CD4-positive, alpha-beta T cell treated with Interleukin-15 for 1 hour (primary cell): ENCODE results near the gene CST9.
A peak's percentile ranks its signal among the peaks of the same experiment; 100 is the strongest.
"Not testable (repeated sequence)": the region's sequence is repeated elsewhere in the genome, so short reads cannot be mapped to it uniquely, and the experiment has no call there.

ENCODE experiments used
- DNase-seq: peaks from one replicate; pipeline ENCODE4 v3.0.0-alpha.2; 2020

The CST9 gene

GRCh38 chr20:23623666-23624323, 18.1 kb upstream of the CST9 start:
- no peak for DNase-seq

DNA sequence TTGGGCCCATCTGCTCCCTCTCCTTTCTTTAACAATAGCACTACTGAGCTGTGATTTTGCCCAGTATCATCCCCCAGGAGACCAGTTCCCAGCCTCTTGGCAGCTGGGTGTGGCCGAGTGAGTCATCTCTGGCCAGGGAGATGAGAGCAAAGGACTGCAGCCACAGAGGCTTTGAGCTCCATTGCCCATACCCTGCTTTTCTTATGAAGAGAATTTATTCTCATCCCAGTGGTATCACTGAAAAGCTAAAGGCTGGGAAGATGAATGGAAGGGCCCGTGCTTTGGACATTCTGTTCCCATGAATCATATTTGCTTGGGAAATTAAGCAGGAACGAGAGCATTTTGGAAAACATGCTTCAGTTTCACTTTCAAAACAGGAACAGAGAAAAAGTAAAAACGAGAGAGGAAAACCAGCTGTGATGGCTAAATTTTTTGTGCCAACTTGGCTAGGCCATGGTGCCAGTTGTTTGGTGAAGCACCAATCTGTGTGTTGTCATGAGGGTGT, 17.2 kb upstream of the CST9 start:
- DNase-seq = no peak

- DNase-seq = not testable (repeated sequence)
Observed at GRCh38 chr20:23622401-23622800, 16.7 kb upstream of the CST9 start.

GRCh38 chr20:23620670-23621386, 15.1 kb upstream of the CST9 start:
- DNase-seq = not testable (repeated sequence)

- DNase-seq = no peak
Observed at GRCh38 chr20:23614163-23614562, 8.4 kb upstream of the CST9 start.

DNA sequence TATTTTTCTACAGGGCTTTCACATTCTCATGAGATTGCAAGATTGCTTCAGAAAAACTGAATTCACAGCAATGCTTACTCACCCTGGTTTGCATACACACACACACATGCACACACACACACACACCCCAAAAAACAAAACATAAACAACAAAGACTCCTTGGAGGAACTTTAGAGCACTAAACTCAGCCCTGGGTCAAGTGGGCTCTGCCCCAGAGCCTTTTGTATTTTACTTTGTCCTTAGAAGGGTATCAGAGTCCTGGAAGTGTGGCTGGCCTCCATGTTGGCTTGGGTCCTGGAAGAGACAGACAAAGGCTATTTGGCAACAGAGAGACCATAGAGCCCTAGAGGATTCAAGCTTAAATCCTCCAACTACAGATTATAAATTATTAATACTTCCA, 8.0 kb upstream of the CST9 start:
- DNase-seq = no peak

GRCh38 chr20:23612396-23612795, 6.7 kb upstream of the CST9 start:
- DNase-seq = no peak

GRCh38 chr20:23609486-23610109, 3.9 kb upstream of the CST9 start:
- no peak for DNase-seq

GRCh38 chr20:23608251-23608846, 2.6 kb upstream of the CST9 start:
- DNase-seq = no peak

DNA sequence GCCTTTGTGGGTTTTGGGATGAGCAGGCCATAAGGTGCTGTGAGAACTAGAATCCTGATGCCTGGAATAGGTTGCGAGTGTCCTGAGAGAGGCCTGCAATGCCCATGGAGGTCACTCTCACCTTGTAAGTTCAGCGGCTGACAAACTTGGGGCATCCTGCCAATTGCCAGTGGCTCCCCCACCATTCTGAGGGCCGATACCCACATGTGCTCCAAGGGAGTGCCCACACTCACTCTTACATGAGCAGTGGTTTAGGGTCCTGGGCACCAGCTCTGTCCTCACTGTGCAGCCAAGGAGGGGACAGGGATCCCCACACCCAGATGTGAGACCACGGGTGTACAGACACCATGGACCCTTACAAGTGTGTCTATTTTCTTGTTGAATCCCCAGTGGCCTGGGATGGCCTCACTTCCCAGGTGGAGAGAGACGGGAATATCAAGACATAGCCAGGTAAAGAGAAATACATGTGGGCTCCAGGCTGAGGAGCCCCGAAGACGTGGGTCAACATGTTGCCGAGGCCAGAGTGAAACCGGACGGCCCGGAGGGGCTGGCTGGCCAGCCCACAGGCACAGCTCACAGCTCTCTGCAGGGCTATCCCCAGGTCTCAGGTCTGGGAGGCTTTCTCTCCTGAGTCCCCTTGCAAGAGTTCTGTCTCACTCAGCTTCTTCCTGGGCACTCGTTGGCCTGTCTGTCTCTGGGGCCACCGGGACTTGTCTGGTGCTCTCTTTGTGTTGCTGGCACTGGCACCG, 2.0 kb upstream of the CST9 start:
- no peak for DNase-seq

- DNase-seq = peak; percentile 67
Observed at GRCh38 chr20:23606652-23607049, 934 bp upstream of the CST9 start.

GRCh38 chr20:23604306-23604705, 1.4 kb downstream of the CST9 start:
- no peak for DNase-seq

- DNase-seq = no peak
Observed at GRCh38 chr20:23603321-23603720, 2.4 kb downstream of the CST9 start.

DNA sequence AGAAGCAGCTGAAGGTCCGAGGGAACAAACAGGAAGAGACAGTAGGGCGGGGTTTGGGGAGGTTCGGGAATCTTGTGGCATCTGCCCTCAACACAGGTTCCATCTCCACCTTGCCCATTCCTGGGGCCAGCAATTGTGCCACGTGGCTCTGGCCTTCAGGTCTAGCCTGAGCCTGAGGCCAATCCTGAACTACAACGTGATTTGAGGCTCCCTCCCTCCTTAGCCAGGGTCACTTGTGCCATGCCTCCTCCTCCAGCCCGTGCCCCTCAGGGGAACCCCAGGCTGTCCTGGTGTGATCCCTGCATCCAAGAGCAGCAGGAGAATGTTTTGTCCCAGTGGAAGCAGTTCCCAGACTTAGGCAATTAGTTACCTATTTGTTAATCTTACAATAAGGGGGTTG, 3.0 kb downstream of the CST9 start:
- DNase-seq = no peak

DNA sequence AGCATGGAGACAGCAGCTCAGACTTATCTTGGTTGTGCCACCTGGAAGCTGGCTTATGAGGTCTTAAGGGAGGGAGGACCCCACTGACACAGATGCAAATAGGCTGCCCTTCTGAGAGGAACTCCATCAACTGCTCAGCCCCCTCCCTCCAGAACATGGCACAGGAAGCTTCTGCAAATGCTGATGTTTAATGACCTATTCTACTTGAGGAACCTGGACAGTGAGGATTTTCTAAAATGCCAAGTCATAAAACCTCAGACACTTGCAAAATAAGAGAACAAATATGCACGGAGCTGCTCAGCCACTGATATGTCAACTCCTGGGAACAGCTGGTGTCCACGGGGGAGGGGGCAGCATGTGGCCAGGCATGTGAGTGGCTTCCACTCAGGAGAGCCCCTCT, 3.5 kb downstream of the CST9 start:
- no peak for DNase-seq

GRCh38 chr20:23601715-23602114, 4.0 kb downstream of the CST9 start:
- no peak for DNase-seq

DNA sequence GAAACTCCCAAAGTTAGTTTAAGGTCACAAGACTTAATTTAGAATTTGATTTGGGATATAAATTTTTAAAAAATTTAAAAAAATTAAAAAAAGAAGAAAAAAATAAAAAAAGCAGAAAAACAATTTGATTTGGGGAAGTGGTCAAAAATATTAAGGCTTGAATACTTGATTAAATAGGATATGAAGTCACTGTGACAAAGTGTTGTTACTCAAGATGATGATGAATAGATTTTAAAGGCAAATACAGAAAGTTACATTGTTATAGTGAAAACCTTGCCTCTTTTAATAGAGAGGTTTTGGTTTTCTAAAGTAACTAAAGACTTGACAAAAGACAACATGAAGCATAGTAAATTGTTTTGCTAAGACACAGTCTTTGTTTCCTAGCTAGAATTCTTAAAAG, 7.2 kb downstream of the CST9 start:
- no peak for DNase-seq

DNA sequence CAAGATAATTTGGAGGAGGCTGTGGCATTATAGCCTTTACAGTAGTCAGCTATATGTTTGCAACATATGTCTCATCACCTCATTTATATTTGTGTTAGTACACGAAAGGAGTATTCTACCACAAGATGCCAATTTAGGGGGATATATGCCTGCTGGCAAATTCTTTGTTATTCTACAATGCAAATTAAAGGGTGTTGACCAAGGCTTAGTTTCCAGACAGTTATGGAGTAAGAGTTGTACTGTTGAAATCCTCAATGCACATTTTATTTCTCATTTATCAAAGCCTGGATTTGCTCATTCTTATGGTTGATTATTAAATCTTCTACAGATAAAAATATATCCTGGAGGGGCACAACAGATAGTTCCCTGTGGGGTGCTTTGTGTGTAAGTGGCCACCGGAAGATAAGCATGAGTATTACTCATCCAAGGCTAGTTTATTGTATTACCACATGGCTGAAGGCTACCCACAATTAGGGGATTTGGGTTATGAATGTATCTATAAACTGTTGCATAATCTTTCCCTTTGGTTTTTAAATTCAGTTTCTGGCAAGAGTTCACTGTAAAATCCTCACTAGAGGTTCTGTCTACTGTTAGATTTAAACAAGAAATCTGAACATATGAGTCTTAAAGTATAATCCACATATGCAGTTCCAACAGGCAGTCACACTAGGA, 9.0 kb downstream of the CST9 start:
- DNase-seq = no peak

GRCh38 chr20:23595941-23596340, 9.8 kb downstream of the CST9 start:
- no peak for DNase-seq

- DNase-seq = no peak
Observed at GRCh38 chr20:23588434-23589403, 17.0 kb downstream of the CST9 start.

DNA sequence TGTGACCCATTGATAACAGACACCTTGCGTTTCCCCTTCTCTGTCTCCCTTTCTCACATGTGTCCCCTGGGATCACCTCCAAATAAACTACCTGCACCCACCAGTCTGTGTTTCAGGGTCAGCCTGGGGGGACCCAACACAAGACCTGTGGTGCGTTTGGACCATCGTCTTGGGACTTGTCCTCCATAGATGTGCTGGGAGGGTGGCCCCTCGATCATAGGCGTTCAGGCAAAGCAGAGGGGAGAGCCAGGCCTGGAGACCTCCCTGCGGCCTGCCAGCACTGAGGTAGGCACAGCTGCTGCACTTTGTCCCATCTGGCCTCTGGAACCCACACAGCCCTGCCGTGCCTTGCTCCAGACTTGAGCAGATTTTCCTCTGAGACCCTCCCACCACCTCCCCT, 18.1 kb downstream of the CST9 start:
- no peak for DNase-seq
